ENCODE data around the gene RHOXF2.
"Not testable (repeated sequence)": the region's sequence is repeated elsewhere in the genome, so short reads cannot be mapped to it uniquely, and the experiment has no call there.

Gene RHOXF2, protein sequence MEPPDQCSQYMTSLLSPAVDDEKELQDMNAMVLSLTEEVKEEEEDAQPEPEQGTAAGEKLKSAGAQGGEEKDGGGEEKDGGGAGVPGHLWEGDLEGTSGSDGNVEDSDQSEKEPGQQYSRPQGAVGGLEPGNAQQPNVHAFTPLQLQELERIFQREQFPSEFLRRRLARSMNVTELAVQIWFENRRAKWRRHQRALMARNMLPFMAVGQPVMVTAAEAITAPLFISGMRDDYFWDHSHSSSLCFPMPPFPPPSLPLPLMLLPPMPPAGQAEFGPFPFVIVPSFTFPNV

DNA sequence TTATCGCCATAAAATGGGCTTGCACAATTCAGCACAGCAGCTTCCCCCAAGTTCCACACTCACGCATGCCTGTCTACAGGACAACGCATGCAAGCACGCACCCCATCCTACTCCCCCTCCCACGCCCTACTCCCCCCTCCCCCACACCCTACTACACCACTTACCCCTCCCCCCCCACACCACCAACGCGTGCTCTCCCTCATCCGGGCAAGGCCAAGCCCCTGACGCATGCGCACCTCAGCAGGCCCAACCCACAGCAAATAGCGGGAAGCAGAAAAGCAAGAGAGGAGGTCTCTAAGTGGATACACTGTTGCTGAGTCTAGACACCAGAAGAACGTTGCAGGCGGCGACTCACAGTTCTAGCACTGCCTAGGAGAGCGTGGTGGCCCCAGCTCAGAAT, at the start of gene RHOXF2:
Gene RHOXF2, plus strand, starts transcription at position 301 of the 400 bp plus-strand sequence. CDS start 138 bp downstream, outside the sequence.
- not testable (repeated sequence) for DNase-seq

DNA sequence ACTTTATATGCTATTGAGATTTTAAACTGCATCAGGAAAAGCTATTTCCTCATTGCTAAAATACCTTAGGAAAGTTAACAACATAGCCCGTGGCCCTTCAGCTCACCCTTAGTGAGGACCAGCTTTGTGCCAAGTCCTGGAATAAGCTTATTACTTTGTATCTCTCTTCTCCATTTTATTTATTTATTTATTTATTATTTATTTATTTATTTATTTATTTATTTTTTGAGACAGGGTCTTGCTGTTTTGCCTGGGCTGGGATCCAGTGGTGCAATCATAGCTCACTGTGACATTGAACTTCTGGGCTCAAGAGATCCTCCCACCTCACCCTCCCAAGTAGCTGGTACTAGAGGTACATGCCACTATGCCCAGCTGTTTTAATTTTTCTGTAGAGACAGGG, 49.0 kb upstream of the RHOXF2 start:
- no peak for DNase-seq

DNA sequence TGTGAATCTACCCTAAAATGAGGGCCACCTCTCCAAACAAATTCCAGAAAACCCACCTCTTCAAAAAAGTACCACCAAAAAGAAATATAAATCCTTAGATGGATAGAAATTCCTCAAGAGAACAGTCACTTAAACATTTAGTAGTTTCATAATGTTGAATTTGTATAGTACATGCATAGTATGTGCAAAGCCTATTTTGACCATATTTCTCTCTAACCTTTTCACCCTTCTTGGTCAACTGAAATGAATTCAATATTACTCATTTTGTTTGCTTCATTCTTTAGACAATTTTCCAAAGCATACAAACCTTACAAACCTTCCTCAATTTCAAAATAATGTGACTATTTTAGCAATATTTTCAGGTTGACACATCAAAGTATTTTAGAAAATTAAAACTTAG, 46.8 kb upstream of the RHOXF2 start:
- no peak for DNase-seq

DNA sequence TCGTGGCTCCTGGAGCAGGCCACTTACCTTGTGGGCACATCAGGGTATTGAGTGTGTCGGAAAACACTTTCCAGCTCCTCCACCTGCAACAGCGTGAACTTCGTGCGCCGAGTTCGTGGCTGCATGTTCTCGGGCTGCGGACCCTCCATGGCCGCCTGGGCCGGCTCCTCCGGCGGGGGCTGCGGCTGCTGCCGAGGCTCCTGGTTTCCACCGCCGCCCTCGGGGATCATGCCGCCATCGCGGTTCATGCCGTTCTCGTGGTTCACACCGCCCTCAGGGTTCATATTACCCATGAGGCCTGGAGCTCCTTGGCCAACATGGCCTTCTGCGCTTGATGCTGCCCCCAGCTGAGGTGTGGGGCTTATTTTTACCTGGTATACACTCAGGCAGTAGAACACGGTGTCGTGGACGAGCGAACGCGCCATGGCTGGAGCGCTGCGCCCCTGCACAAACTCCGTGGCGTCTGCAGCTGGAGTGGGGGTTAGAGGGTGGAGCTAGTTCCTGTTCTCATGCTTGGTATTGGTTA, 42.9 kb upstream of the RHOXF2 start, which contains the start of gene RHOXF1:
Gene RHOXF1, minus strand, starts transcription at position 476 of the 526 bp plus-strand sequence. Its CDS starts 51 bp downstream, at position 425.
- DNase-seq: no peak

DNA sequence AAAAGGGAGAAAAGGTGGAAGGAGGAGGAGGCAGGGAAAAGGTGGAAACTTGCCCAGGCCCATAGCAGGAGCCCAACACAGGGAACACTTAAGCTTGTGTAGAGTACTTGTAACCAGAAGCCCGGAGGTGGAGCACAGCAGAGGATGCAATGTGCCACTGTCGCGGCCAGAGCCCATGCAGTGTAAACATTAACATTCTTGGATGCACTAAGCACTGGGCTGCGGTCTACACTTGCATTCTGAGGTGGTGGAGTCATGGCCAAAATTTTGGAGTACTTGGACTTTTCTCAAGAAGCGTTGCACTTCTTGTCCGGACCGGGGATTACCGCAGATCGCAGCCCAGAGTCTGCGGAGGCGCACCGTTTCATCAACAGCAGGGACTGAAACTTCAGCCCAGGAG, 38.2 kb upstream of the RHOXF2 start:
- DNase-seq: no peak

DNA sequence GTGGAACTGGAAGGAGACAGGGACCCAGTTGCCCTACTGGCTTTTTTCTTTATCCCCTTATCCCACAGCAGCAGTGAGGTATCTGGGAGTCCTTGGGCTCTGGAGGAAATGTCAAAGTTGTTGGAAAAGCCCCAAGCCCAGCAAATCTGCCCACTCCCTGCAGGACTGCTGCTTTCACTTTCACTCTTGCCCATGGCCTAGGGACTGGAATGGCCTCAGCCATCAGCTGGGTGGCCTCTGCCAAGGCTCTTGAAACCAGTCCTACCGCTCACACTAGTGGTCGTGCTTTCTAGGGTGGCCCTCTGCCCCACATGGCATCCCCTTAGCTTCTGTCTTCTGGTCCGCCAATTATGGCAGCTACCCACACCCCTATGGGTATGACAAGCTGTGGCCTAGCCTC, 33.0 kb upstream of the RHOXF2 start:
- DNase-seq: no peak

DNA sequence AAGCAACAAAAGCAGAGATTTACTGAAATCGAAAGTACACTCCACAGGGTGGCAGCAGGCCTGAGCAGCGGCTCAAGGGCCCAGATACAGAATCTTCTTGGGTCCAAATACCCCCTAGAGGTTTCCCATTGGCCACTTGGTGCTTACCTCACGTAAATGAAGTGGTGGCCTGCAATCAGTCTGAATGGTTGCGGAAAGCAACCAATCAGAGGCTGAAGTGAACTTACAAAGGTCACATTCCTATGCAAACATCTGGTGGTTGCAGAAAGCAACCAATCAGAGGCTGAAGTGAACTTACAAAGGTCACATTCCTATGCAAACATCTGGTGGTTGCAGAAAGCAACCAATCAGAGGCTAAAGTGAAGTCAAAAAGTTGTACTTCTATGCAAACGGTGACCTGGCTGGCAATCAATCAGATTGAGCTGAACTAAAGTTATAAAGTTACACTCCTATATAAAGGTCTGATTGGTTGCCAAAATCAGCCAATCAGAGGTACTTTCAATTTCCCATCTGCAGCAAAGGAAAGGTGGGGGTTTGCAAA, 30.0 kb upstream of the RHOXF2 start:
- not testable (repeated sequence) for DNase-seq

DNA sequence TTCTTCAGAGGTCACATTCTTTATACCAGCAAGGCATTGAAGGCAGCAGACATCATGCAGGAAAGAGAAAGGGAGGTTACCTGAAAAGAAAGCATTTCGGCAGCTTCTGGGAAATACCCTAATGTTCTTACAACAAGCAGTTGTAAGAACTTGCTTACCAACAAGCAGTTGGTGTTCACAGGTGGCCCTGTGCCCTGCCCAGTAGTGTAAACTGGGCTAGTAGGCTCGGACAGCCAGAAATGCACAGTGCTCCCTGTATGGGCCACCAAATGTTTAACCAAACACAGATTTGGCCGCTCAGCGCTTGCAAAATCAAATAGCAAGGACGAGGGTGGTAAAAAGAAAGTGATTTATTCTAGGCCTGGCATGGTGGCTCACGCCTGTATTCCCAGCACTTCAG, 22.3 kb upstream of the RHOXF2 start:
- no peak for DNase-seq

DNA sequence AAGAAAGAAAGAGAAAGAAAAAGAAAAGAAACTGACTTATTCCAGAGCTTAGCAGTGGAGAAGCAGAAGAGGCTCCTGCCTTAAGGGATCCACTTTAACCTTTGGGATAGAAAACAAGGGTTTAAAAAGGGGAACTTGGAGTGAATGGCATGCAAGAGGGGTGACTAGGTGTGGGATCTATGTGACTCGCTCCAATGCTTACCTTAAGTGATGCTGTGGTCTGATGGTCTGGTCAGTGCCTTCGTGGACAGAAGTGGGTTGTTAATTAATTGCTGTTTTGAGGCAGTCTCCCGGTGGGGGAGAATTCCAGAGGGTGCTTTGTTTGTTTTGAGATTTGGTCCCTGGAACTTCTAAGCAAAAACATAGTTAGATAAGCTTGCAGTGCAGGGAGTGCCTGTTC, 21.6 kb upstream of the RHOXF2 start:
- DNase-seq: no peak

DNA sequence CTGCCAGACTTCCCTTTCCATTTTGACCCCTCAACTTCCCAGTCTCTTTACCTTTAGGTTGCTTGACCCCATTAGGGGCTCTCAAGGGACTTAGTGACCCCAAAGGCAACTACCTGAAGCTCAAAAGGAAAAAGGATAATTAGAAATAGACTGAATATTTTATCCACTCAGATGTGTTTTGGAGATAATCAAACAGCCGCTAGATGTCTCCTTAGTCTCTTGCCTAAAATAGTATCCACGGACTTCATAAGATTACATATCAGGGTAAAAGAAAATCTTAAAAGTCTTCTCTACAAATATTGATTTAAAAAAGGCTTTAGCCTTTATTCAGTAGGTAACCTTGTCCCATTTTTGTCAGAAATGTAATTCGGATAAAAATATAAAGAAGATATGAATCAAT, 21.0 kb upstream of the RHOXF2 start:
- DNase-seq: no peak

DNA sequence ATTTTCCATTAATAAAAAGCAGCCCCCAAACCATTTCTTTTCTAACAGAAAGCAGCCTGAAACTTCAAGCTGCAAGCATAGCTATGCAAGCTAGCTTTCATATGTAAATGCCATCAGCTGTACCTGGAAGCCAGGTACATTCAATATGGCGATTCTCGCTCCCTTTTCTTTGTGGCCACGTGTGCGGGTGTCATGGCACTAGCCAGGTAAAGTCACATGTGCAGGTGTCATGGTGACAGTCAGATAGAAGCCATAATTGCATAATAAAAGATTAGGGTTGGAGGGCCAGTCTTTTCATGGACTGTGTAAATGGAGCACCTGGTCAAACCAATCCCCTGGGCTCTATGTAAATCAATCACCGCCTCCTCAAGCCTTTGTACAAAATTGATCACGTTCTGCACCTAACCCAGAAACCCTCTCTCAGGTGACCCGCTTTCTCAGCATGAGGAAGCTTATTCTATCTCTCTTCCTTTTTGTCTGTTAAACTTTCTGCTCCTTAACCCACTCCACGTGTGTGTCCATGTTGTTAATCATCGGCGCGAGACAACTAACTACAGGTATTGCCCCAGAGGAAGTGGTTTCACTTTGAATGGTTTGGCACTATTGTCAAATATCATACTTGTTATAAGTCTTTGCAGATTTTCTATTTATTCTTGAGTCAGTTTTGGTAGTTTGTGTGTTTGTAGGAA, 18.0 kb upstream of the RHOXF2 start:
- no peak for DNase-seq

DNA sequence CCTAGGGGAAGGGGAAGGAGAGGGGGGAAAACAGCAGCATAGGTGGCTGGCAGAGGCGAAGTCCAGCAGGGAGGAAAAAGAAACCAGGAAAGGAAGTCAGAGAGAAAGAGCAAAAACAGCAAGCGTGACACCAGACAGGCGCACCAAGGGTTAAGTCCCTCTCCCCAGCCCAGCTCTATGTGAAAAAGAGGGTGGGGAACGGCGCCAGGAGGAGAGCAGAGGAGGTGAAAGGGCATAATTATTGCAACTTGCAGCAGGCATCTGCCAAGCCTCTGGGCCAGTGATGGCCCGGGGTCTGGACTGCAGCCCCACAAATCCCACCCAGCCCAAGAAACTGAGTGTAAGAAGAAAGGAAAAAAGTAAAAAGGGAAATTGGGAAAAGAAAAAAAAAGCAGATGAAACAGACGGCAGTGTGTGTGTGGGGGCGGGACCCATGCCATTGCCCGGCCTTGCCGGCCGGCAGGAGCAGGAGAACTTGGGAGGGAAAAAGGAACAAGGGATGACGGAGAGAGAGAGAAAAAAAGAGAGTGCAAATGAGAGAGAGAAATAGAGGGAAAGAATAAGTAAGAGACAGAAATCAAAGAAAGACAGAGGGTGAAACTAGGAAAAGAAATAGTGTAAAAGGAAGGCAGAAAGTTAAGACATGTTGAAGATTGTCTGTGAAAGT, 14.1 kb upstream of the RHOXF2 start:
- DNase-seq: no peak

DNA sequence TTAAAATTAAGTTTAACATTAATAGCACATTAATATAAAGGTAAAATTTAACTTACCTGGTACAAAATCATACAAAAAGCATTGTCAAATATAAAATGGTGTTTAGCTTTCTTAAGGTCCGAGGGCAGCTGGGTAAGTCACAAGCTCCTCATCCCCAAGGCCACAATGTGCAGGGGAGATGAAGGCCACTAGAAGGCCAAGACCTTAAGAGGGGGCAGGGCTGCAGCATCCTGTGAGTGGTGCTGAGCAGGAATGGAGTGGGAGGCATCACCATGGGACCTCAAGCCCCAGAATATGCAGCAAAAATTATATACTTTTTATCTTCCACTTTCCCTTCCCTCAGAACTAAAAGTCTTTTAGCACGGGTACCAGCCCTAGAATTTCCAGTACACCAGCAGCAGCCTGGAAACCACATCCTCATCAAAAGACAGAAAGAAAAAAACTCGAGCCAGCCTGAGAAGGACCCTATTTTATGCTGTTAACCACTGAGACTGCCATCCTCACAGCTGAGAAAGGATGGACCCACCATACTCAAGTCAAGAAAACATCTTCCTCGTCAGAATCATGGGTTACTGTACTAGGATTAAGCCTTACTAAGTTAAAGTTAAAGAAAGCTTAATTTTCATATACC, 13.0 kb upstream of the RHOXF2 start:
- no peak for DNase-seq

DNA sequence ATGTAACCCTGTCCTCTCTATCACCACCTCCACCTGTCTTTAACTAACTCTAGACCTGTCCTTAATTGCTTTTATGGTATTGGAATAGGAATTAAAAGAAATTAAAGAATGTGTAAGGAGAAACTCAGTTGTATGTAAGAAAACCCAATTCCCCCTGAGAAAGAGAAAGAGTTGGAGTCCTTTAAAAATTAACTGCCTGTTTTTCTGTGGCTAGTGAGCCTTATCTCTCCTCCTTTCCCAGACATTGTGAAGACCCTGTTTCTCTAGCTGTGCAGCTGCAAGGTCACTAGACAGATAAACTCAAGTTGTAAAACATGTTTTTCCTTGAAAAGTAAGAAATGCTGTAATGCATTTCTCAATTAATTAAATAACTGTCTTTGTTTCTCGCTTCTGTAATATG, 12.1 kb upstream of the RHOXF2 start:
- not testable (repeated sequence) for DNase-seq

DNA sequence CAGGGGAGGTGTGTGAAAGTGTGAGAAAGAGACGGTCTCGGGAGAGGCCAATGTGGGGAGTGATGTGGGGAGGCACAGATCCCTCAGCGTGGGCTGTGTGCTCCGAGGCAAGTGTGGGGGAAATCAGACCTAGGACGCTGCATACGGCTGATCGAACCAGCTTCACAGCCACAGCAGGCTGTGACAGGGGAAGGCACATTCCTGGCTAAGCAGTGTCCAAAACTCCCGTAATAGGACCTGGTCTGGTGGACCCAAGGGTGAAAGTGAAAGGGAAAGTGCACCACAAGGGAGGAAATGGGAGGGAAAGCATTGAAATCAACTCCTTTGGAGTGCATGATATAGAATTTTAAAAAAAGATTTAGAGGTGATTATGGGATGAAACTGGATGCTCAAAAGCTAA, 10.9 kb upstream of the RHOXF2 start:
- no peak for DNase-seq

DNA sequence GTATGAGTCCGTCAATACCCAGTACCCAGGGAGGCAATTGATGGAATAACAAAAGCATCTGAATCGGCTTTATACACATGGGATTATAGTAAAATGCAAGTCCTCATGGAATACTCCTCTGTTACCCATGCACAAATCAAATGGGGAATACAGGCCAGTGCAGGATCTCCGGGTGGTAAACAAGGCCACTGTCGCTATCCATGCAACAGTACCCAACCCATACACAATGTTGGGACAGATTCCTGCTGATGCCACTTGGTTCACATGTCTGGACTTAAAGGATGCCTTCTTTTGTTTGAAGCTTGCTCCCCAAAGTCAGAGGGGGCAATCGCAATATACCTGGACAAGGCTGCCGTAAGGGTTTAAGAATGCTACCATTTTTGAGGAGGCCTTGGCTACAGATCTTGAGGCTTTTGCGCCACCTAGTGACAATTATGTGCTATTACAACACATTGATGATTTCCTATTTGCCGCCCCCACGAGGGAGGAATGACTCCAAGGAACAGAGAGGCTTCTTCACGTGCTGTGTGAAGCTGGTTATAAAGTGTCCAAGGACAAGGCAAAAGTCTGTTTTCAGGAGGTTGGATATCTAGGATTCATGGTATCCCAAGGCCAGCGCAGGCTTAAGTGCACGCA, 8.2 kb upstream of the RHOXF2 start:
- not testable (repeated sequence) for DNase-seq

DNA sequence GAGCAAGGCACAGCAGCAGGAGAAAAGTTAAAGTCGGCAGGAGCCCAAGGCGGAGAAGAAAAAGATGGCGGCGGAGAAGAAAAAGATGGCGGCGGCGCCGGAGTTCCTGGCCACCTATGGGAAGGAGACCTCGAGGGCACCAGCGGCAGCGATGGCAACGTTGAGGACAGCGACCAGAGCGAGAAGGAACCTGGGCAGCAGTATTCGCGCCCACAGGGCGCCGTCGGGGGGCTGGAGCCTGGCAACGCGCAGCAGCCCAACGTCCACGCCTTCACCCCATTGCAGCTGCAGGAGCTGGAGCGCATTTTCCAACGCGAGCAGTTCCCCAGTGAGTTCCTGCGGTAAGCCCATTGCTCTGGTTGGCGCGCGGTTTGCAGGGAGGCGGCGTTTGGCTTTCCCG, 673 bp downstream of the RHOXF2 start:
- not testable (repeated sequence) for DNase-seq

DNA sequence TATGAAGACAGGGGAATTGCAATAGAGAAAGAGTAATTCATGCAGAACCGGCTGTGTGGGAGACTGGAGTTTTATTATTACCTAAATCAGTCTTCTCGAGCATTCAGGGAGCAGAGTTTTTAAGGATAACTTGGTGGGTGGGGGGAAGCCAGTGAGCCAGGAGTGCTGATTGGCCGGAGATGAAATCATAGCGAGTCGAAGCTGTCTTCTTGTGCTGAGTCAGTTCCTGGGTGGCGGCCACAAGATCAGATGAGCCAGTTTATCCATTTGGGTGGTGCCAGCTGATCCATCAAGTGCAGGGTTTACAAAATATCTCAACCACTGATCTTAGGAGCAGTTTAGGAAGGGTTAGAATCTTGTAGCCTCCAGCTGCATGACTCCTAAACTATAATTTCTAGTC, 34.8 kb downstream of the RHOXF2 start:
- DNase-seq: not testable (repeated sequence)

DNA sequence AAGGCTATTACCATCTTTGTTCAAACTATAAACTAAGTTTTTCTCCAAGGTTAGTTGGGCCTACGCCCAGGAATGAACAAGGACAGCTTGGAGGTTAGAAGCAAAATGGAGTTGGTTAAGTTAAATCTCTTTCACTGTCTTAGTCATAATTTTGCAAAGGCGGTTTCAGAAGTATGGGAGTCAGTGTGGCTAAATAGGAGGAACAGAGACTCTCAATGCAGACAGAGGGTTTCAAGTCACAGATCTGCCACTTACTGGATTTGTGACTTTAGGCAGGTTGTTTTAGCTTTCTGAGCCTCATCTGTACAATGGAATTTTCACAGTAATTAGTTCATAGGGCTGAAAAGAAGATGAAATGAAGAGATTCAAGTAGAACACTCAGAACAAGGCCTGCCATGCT, 35.3 kb downstream of the RHOXF2 start:
- DNase-seq: not testable (repeated sequence)

DNA sequence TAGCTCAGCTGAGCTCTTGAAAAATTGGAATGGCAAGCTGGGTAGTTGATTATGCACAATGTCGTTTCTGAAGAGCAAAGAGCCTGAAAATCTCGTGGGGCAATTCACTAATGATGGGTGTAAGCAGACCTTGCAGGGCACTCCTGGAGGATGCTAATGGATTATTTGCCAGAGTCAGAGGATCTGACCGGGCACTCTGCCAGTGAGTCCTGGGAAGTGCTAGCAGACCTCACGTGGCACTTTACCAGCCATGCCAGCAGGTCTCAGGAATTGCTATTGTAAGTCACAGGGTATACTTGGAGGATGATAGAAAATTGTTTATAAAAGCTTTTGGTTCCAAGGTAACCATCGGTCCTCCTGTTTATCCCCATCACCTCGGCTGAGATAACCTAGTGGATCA, 37.4 kb downstream of the RHOXF2 start:
- DNase-seq: not testable (repeated sequence)

DNA sequence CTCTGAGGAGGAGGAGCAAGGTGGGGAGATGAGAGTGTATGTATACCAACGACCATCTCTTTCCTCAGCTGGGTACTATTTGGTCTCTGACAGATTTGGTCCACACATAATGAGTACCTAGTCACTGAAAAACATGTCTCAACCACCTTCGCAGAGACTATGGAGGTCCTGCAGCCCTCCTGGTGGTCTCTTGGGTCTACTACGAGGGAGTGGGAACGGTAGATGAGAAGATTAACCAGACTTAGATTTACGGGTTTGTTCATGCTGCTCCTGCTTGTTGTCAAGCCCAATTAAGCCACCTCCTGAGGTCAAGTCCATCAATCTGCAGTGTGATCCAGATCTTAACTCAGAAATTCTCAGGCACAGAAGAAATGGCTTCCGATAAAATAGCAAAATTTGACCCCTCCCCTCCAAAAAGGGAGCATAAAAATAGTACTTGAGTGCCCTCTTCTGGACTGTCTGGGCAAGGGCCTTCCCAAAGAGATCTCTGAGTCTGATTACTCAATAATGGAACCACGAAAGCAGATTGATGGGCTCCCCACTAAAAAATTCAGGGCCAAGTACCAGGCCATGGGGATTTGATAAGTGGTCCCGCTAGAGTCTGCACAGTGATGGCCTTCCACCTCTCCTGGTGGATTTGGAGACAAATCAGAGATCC, 38.3 kb downstream of the RHOXF2 start:
- DNase-seq: not testable (repeated sequence)

DNA sequence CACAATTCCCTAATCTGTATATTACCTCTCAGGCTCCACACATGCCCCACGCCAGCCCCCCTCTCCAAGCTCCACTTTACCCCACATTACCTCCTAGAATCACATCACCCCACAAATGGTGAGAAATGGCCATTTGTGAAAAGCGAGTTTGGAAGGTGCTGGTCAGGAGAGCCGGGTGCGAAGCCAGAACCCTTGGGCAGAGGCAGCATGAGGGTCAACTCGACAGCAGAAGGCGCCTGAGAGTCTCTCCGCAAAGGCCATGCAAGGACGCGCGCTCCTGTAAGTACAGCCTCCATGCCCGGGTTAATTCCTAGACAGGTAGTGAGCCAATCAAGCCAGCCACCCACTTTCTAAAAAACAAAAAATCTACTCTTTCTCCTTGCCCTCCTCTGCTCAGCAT, 42.4 kb downstream of the RHOXF2 start:
- DNase-seq: no peak
